ENCODE measurements around the gene PXDN.

DNA sequence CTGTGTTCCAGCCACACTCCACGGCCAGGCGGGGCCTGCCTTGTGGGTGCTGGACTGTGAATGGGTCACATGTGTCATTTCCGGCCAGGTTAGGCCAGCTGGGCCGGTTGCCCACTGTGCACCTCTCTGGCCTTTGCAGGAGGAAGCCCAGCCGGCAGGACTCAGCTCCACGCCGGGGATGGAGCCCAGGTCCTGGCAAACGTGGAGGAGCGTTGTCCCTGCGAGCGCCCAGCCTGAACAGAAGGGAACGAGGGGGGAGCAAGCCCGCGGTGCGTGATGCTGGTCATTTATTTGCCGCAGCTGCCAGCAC lies 152.9 kb downstream of the PXDN start:
- TF ChIP-seq CTCF (conservative IDR thresholded peaks at IDR 0.05) (no peak), ZFX (IDR thresholded peaks at IDR 0.05) (no peak)

All from C4-2B (cell line).